GM18907 (cell line): ENCODE results near the gene CNTNAP2.

Experiments
- ATAC-seq: cut with Tn5 transposase; IDR thresholded peaks from one replicate; pipeline ENCODE4 v1.9.1; 2021; ENCODE audit warnings: mild to moderate bottlenecking, moderate library complexity; ENCODE audit not compliant: unreplicated experiment

The CNTNAP2 gene

GRCh38 chr7:146116521-146117222 is at the start of gene CNTNAP2:
Gene CNTNAP2 (plus strand): TSS chr7:146116801. CDS start chr7:146116877, 76 bp downstream.
- ATAC-seq, result peak; percentile 22

GRCh38 chr7:146067880-146068279 is 48.7 kb upstream of the CNTNAP2 start:
- no peak for ATAC-seq

- no peak for ATAC-seq
Measured at GRCh38 chr7:146074195-146074765, 42.3 kb upstream of the CNTNAP2 start.

- no peak for ATAC-seq
Measured at GRCh38 chr7:146076344-146076743, 40.3 kb upstream of the CNTNAP2 start.

GRCh38 chr7:146084086-146084485 is 32.5 kb upstream of the CNTNAP2 start:
- ATAC-seq, result no peak

GRCh38 chr7:146090023-146090645 is 26.5 kb upstream of the CNTNAP2 start:
- ATAC-seq, result peak; percentile 84

GRCh38 chr7:146094356-146094755 is 22.2 kb upstream of the CNTNAP2 start:
- no peak for ATAC-seq

GRCh38 chr7:146096994-146097393 is 19.6 kb upstream of the CNTNAP2 start:
- ATAC-seq, result no peak

- no peak for ATAC-seq
Measured at GRCh38 chr7:146106319-146106718, 10.3 kb upstream of the CNTNAP2 start.

GRCh38 chr7:146112755-146113154 is 3.8 kb upstream of the CNTNAP2 start:
- ATAC-seq, result no peak

- ATAC-seq, result no peak
Measured at GRCh38 chr7:146115548-146115850, 1.1 kb upstream of the CNTNAP2 start.

- ATAC-seq, result peak; percentile 47
Measured at GRCh38 chr7:146115851-146116520, 615 bp upstream of the CNTNAP2 start.

- no peak for ATAC-seq
Measured at GRCh38 chr7:146117576-146117975, 975 bp downstream of the CNTNAP2 start.

GRCh38 chr7:146119002-146119401 is 2.4 kb downstream of the CNTNAP2 start:
- ATAC-seq, result no peak

GRCh38 chr7:146123715-146124114 is 7.1 kb downstream of the CNTNAP2 start:
- ATAC-seq, result no peak

GRCh38 chr7:146126767-146127509 is 10.3 kb downstream of the CNTNAP2 start:
- no peak for ATAC-seq

- ATAC-seq, result no peak
Measured at GRCh38 chr7:146129296-146129695, 12.7 kb downstream of the CNTNAP2 start.

- ATAC-seq, result no peak
Measured at GRCh38 chr7:146129997-146130396, 13.4 kb downstream of the CNTNAP2 start.

GRCh38 chr7:146131701-146132100 is 15.1 kb downstream of the CNTNAP2 start:
- ATAC-seq, result no peak

GRCh38 chr7:146136357-146136875 is 19.8 kb downstream of the CNTNAP2 start:
- no peak for ATAC-seq

- ATAC-seq, result no peak
Measured at GRCh38 chr7:146138926-146139325, 22.3 kb downstream of the CNTNAP2 start.
